Liver (tissue), 9 donors: ENCODE measurements around the gene EEF1B2. TPM values are rescaled to one million over a fixed set of nuclear protein-coding genes. Genes with fewer than 3 reads are reported as not detected.

ENCODE experiments used
- DNase-seq: peaks from one replicate; pipeline ENCODE4 v3.0.0-alpha.2; 2017; ENCODE audit warnings: low spot score
- H3K27ac ChIP-seq, 2 donors: one replicate each; pipeline ENCODE4 v1.7.0; 2013; ENCODE audit warnings: inconsistent platforms in 2 of 2, low read length in 2 of 2, control low read depth in 1 of 2, low read depth in 1 of 2, mild to moderate bottlenecking in 1 of 2
- H3K27me3 ChIP-seq, 4 donors: one replicate each; pipeline versions ENCODE4 v1.6.1 to v1.7.0; 2013; ENCODE audit warnings: low read length in 3 of 4, inconsistent platforms in 1 of 4, mild to moderate bottlenecking in 1 of 4, moderate library complexity in 1 of 4; ENCODE audit not compliant: control insufficient read depth in 4 of 4, insufficient read depth in 4 of 4
- H3K36me3 ChIP-seq, 4 donors: one replicate each; pipeline versions ENCODE4 v1.6.1 to v1.7.0; 2013; ENCODE audit warnings: low read length in 3 of 4, mild to moderate bottlenecking in 3 of 4, low read depth in 1 of 4, moderate library complexity in 1 of 4; ENCODE audit not compliant: control insufficient read depth in 4 of 4, insufficient read depth in 3 of 4
- H3K4me1 ChIP-seq, 4 donors: one replicate each; pipeline versions ENCODE4 v1.6.1 to v1.7.0; 2013; ENCODE audit warnings: low read length in 3 of 4, mild to moderate bottlenecking in 3 of 4, moderate library complexity in 1 of 4; ENCODE audit not compliant: control insufficient read depth in 4 of 4, insufficient read depth in 4 of 4
- H3K4me3 ChIP-seq, 3 donors: one replicate each; pipeline versions ENCODE4 v1.6.1 to v1.7.0; 2013; ENCODE audit warnings: low read length in 3 of 3, control low read depth in 1 of 3, low read depth in 1 of 3, mild to moderate bottlenecking in 1 of 3
- H3K9ac ChIP-seq, 2 donors: one replicate each; pipeline ENCODE4 v1.7.0; 2013; ENCODE audit warnings: low read length in 2 of 2, mild to moderate bottlenecking in 2 of 2, moderate library complexity in 2 of 2, control low read depth in 1 of 2, low read depth in 1 of 2
- H3K9me3 ChIP-seq, 4 donors: one replicate each; pipeline versions ENCODE4 v1.6.1 to v1.7.0; 2013; ENCODE audit warnings: low read length in 3 of 4; ENCODE audit not compliant: control insufficient read depth in 4 of 4
- EGR1 ChIP-seq, 2 donors: IDR thresholded peaks; 2 replicates each; pipeline ENCODE4 v1.6.1; 2016 to 2018; ENCODE audit warnings: antibody characterized with exemption in 2 of 2, low read depth in 2 of 2
- FOXA1 ChIP-seq: IDR thresholded peaks from 2 replicates; pipeline ENCODE4 v1.6.1; 2016; ENCODE audit warnings: antibody characterized with exemption
- GABPA ChIP-seq, 2 donors: IDR thresholded peaks in 1 of 2; conservative IDR thresholded peaks in 1 of 2; 2 replicates each; pipeline ENCODE4 v1.6.1; 2016; ENCODE audit warnings: antibody characterized with exemption in 2 of 2, mild to moderate bottlenecking in 1 of 2, moderate library complexity in 1 of 2
- HNF4A ChIP-seq, 2 donors: conservative IDR thresholded peaks; 2 replicates each; pipeline ENCODE4 v1.6.1; 2016; ENCODE audit warnings: antibody characterized with exemption in 2 of 2, mild to moderate bottlenecking in 2 of 2
- HNF4G ChIP-seq: IDR thresholded peaks from 2 replicates; pipeline ENCODE4 v1.6.1; 2016; ENCODE audit warnings: antibody characterized with exemption
- JUND ChIP-seq, 2 donors: IDR thresholded peaks; 2 replicates each; pipeline ENCODE4 v1.6.1; 2016; ENCODE audit warnings: antibody characterized with exemption in 2 of 2
- NR2F2 ChIP-seq: IDR thresholded peaks from 2 replicates; pipeline ENCODE4 v1.6.1; 2016; ENCODE audit warnings: antibody characterized with exemption
- RAD21 ChIP-seq, 2 donors: IDR thresholded peaks; 2 replicates each; pipeline ENCODE4 v1.6.1; 2016; ENCODE audit warnings: antibody characterized with exemption in 2 of 2, mild to moderate bottlenecking in 2 of 2
- RXRA ChIP-seq, 2 donors: IDR thresholded peaks; 2 replicates each; pipeline ENCODE4 v1.6.1; 2017 to 2018; ENCODE audit warnings: antibody characterized with exemption in 2 of 2, mild to moderate bottlenecking in 1 of 2
- SP1 ChIP-seq: IDR thresholded peaks from 2 replicates; pipeline ENCODE4 v1.6.1; 2018; ENCODE audit warnings: antibody characterized with exemption, mild to moderate bottlenecking
- TAF1 ChIP-seq: conservative IDR thresholded peaks from 2 replicates; pipeline ENCODE4 v1.6.1; 2016; ENCODE audit warnings: antibody characterized with exemption, mild to moderate bottlenecking
- ZBTB33 ChIP-seq: IDR thresholded peaks from 2 replicates; pipeline ENCODE4 v1.6.1; 2016; ENCODE audit warnings: antibody characterized with exemption
- polyA plus RNA-seq, 2 donors: library from polyadenylated mRNA; stranded (reverse) in 1 of 2; unstranded in 1 of 2; fragments of 200-250 nt in 1 of 2; fragments of >200 nt in 1 of 2; fragmentation: Nextera tagmentation in 1 of 2; extraction: Ambion mirVana in 1 of 2; gene quantifications; one replicate each; pipeline versions ENCODE4 v1.2.1 to v1.2.3, GENCODE V29; 2013 to 2015
- total RNA-seq, 2 donors: library from RNA; depleted of rRNA; stranded (reverse); fragments of >200 nt; gene quantifications; one replicate each; pipeline ENCODE4 v1.2.3, GENCODE V29; 2014
- TF ChIP-seq, protein P1 (sequence below): IDR thresholded peaks from 2 replicates; pipeline ENCODE4 v1.6.1; 2016; ENCODE audit warnings: antibody characterized with exemption
- TF ChIP-seq, protein P2 (sequence below): IDR thresholded peaks from 2 replicates; pipeline ENCODE4 v1.6.1; 2016; ENCODE audit warnings: antibody characterized with exemption, mild to moderate bottlenecking
- TF ChIP-seq, protein P3 (sequence below): fragments of 150-350 bp; IDR thresholded peaks from 2 replicates; pipeline ENCODE4 v1.5.1; 2017; ENCODE audit warnings: improper control_type of control experiment, low read depth, low read length; ENCODE audit not compliant: missing input control
- donor health status: healthy.
- donor health status: healthy.
- donor health status: healthy.
- donor health status: healthy.
- donor health status: healthy.

The EEF1B2 gene
- total and polyA plus RNA-seq, 4 donors: 143 to 365 (median 257) TPM

DNA sequence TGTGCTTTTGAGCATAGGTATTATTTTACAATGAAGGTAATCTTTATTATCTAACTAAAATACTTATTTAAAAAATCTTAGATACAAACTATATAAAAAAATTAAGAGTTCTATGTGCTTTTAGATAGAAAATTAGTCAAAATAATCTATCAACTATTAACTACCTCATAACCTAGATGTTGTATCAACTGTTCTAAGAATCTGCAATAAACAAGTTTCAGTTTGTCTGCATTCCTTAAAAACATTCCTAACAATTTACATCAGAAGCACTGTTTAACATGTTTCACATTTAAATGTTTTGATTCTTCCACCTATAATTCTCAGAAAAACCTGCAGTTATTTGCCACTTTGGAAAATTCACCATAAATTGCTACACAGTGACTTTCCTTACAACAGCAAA, 33.8 kb upstream of the EEF1B2 start:
- no peak for TF ChIP-seq RXRA (IDR thresholded peaks at IDR 0.05)
- no peak for TF ChIP-seq TAF1
- TF ChIP-seq, protein P1, sequence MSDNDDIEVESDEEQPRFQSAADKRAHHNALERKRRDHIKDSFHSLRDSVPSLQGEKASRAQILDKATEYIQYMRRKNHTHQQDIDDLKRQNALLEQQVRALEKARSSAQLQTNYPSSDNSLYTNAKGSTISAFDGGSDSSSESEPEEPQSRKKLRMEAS: no peak
- TF ChIP-seq SP1: no peak
- TF ChIP-seq HNF4A (conservative IDR thresholded peaks at IDR 0.05): no peak
- no peak for TF ChIP-seq GABPA (IDR thresholded peaks at IDR 0.05 in 1 of 2, conservative IDR thresholded peaks at IDR 0.05 in 1 of 2)
- TF ChIP-seq, protein P2, sequence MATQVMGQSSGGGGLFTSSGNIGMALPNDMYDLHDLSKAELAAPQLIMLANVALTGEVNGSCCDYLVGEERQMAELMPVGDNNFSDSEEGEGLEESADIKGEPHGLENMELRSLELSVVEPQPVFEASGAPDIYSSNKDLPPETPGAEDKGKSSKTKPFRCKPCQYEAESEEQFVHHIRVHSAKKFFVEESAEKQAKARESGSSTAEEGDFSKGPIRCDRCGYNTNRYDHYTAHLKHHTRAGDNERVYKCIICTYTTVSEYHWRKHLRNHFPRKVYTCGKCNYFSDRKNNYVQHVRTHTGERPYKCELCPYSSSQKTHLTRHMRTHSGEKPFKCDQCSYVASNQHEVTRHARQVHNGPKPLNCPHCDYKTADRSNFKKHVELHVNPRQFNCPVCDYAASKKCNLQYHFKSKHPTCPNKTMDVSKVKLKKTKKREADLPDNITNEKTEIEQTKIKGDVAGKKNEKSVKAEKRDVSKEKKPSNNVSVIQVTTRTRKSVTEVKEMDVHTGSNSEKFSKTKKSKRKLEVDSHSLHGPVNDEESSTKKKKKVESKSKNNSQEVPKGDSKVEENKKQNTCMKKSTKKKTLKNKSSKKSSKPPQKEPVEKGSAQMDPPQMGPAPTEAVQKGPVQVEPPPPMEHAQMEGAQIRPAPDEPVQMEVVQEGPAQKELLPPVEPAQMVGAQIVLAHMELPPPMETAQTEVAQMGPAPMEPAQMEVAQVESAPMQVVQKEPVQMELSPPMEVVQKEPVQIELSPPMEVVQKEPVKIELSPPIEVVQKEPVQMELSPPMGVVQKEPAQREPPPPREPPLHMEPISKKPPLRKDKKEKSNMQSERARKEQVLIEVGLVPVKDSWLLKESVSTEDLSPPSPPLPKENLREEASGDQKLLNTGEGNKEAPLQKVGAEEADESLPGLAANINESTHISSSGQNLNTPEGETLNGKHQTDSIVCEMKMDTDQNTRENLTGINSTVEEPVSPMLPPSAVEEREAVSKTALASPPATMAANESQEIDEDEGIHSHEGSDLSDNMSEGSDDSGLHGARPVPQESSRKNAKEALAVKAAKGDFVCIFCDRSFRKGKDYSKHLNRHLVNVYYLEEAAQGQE: no peak
- TF ChIP-seq FOXA1: no peak
- TF ChIP-seq, protein P3, sequence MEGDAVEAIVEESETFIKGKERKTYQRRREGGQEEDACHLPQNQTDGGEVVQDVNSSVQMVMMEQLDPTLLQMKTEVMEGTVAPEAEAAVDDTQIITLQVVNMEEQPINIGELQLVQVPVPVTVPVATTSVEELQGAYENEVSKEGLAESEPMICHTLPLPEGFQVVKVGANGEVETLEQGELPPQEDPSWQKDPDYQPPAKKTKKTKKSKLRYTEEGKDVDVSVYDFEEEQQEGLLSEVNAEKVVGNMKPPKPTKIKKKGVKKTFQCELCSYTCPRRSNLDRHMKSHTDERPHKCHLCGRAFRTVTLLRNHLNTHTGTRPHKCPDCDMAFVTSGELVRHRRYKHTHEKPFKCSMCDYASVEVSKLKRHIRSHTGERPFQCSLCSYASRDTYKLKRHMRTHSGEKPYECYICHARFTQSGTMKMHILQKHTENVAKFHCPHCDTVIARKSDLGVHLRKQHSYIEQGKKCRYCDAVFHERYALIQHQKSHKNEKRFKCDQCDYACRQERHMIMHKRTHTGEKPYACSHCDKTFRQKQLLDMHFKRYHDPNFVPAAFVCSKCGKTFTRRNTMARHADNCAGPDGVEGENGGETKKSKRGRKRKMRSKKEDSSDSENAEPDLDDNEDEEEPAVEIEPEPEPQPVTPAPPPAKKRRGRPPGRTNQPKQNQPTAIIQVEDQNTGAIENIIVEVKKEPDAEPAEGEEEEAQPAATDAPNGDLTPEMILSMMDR: no peak
- TF ChIP-seq ZBTB33: no peak
- no peak for TF ChIP-seq NR2F2
- no peak for TF ChIP-seq EGR1 (IDR thresholded peaks at IDR 0.05; ENCODE audit: low read depth in 2 of 2)
- TF ChIP-seq HNF4G: no peak
- Histone ChIP-seq H3K27ac (no peak overlapping the region), H3K4me1 (no peaks in the 10 kb centered on the region), H3K9ac (no peak overlapping the region), H3K4me3 (no peak overlapping the region), H3K27me3 (no peaks in the 10 kb centered on the region), H3K9me3 (no peaks in the 10 kb centered on the region), H3K36me3 (peaks cover 14 to 77% (median 60%) of the 10 kb centered on the region in 4 donors)
- DNase-seq: no peak

DNA sequence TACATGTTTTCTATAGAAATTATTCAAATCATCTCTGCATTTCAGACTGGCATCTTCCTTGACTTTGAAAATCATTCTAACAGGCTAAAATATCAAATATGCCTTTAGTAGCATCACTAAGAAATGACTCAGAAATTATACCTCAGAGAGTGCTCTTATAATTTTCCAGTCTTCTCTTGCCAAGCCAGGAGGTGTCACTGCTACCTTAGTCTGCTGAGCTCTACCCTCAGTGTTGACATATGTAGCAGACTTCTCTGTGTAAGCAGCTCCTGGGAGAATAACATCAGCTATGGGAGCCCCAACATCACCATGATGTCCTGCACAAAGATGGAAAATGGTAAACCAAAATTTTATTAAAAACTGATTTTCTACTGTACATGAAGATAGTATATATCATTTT, 32.0 kb upstream of the EEF1B2 start:
- peaks cover 19 to 69% (median 54%) of the 10 kb centered on the region in 4 donors for H3K36me3 ChIP-seq
- no peak overlapping the region for H3K9ac ChIP-seq
- H3K9me3 ChIP-seq: no peaks in the 10 kb centered on the region
- no peak for DNase-seq
- H3K27me3 ChIP-seq: no peaks in the 10 kb centered on the region
- TF ChIP-seq HNF4G (no peak), FOXA1 (no peak), ZBTB33 (no peak), SP1 (no peak), JUND (IDR thresholded peaks at IDR 0.05) (no peak), RAD21 (IDR thresholded peaks at IDR 0.05) (peak in 1 of 2 donors; percentile 28)
- TF ChIP-seq, protein P3: no peak
- H3K4me3 ChIP-seq: no peak overlapping the region
- no peaks in the 10 kb centered on the region for H3K4me1 ChIP-seq
- no peak overlapping the region for H3K27ac ChIP-seq
